PC-9 (cell line): ENCODE data around the gene HOXD3.

Source experiments
- EZH2 ChIP-seq: fragments of 200-600 bp; sonication (generic); IDR thresholded peaks from 2 replicates; pipeline ENCODE4 v1.8.0; 2017; ENCODE audit warnings: antibody characterized with exemption, low read depth
- TF ChIP-seq, protein P1 (sequence below): fragments of 200-600 bp; sonication (generic); conservative IDR thresholded peaks from 2 replicates; pipeline ENCODE4 v1.6.1; 2017; ENCODE audit warnings: mixed run types, antibody characterized with exemption, mild to moderate bottlenecking, moderate library complexity

DNA sequence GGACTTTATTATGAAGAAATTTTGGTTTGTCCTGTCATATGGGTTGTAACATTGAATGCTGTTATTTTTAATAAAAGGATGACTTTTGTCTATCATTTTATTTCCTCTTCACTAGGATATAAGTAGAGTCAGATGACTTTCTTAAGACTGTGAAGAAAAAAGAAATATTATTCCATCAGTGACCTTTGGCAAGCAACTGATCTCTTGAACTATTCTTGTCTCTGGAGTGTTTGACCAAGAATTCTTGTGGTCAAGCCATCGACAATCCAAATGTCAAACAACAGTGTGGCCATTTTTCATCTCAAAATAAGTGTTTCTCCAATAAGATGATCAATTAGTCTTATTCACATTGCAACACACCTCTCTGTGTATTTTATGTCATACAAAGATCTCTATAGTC lies 56.3 kb downstream of the HOXD3 start:
- TF ChIP-seq, protein P1, sequence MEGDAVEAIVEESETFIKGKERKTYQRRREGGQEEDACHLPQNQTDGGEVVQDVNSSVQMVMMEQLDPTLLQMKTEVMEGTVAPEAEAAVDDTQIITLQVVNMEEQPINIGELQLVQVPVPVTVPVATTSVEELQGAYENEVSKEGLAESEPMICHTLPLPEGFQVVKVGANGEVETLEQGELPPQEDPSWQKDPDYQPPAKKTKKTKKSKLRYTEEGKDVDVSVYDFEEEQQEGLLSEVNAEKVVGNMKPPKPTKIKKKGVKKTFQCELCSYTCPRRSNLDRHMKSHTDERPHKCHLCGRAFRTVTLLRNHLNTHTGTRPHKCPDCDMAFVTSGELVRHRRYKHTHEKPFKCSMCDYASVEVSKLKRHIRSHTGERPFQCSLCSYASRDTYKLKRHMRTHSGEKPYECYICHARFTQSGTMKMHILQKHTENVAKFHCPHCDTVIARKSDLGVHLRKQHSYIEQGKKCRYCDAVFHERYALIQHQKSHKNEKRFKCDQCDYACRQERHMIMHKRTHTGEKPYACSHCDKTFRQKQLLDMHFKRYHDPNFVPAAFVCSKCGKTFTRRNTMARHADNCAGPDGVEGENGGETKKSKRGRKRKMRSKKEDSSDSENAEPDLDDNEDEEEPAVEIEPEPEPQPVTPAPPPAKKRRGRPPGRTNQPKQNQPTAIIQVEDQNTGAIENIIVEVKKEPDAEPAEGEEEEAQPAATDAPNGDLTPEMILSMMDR: no peak
- no peak for TF ChIP-seq EZH2
